OCI-LY1 (cell line): ENCODE results near the gene ELF2.

Source experiments
- EZH2 ChIP-seq: fragments of 200-600 bp; sonication (generic), shearing (Covaris generic); IDR thresholded peaks from 2 replicates; pipeline ENCODE4 v1.8.0; 2017; ENCODE audit warnings: borderline replicate concordance, mixed run types, mild to moderate bottlenecking, antibody characterized with exemption, low read length, moderate library complexity, mixed read lengths
- TF ChIP-seq, protein P1 (sequence below): fragments of 200-600 bp; sonication (generic), shearing (Covaris generic); IDR thresholded peaks from 2 replicates; pipeline ENCODE4 v1.5.1; 2017; ENCODE audit warnings: mild to moderate bottlenecking, antibody characterized with exemption, low read length, moderate library complexity, mixed read lengths

DNA sequence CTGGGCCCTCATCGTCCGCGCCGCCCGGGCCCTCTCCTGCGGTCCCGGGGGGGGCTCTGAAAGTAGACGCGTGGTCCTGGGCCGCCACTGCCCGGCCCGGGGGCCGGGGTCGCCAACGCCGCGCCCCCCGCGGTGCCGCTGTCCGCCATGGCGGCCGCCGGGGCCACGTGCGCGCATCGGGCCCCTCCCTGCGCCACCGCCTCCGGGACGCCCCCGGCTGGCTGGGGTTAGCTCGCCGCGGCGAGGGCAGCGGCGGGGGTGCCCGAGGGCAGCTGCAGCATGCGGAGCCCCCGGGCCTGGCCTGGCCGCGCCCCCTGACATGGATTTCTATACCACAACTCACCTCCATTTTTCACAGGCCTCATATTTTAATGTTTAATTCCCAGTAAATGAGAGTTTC, 61.8 kb downstream of the ELF2 start:
- TF ChIP-seq, protein P1, sequence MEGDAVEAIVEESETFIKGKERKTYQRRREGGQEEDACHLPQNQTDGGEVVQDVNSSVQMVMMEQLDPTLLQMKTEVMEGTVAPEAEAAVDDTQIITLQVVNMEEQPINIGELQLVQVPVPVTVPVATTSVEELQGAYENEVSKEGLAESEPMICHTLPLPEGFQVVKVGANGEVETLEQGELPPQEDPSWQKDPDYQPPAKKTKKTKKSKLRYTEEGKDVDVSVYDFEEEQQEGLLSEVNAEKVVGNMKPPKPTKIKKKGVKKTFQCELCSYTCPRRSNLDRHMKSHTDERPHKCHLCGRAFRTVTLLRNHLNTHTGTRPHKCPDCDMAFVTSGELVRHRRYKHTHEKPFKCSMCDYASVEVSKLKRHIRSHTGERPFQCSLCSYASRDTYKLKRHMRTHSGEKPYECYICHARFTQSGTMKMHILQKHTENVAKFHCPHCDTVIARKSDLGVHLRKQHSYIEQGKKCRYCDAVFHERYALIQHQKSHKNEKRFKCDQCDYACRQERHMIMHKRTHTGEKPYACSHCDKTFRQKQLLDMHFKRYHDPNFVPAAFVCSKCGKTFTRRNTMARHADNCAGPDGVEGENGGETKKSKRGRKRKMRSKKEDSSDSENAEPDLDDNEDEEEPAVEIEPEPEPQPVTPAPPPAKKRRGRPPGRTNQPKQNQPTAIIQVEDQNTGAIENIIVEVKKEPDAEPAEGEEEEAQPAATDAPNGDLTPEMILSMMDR = no peak
- TF ChIP-seq EZH2 = no peak
